DLD1 (cell line): ENCODE results near the gene KBTBD13.
"Not testable (repeated sequence)": the region's sequence is repeated elsewhere in the genome, so short reads cannot be mapped to it uniquely, and the experiment has no call there.

Experiments used
- in situ Hi-C: cut with HindIII; loops from 2 replicates; pipeline ENCODE4 v1.10.0; 2017; ENCODE audit warnings: low sequenced_read_pairs

KBTBD13 gene

DNA sequence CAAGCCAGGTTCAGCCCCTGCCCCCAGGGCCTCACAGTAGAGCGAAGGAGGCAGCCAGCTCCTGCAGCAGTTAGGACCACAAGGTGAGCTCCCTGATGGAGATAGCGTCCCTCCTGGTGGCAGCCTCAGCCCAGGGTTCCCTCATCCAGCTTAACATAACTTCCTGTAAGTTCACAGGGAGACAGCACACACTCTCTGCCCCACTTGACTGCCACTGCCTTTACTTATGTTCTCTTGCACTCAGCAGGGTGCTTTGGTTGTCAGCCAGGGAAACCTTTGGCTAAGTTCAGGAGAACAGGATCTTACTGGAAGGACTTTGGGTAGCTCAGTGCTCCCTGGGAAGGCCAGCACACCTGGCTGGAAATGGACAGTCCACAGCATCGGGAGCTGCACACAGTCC is 10.9 kb downstream of the KBTBD13 start:
- in situ Hi-C loops = no loop called here

DNA sequence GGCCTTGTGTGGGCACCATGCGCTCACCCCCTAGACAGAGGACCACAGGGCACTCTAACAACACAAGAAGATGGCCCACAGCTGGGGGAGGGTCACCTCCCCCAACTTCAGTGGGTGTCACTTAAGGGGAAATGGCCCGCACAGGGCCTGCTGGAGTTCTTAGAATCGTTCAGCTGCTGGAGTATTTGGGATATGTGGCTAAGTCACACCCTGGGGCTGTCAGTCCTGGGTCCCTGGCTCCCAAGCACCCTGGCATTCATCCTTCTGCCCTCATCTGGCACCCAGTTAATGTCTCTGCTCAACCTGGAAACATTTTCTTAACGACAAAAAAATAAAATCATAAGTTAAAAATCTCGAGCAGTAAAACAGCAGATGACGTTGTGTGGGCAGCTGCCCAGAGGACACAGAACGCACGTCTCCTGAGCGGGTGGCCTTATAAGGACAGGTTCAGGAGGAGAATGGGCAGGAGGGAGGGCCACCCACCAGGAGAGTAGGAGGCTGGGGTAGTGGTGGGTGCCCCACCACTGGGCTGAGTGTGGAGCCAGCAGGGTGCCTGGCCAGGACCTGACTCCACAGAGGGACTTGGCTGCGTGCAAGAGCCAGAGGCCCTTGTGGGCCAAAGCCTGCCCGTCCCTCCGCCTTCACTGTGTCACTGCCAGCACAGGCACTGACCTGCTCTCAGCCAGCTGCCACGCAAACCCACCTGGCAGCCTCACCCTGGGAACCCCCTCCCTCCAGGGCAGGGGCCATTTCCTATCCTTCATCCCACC is 11.5 kb downstream of the KBTBD13 start:
- in situ Hi-C loops = no loop called here

DNA sequence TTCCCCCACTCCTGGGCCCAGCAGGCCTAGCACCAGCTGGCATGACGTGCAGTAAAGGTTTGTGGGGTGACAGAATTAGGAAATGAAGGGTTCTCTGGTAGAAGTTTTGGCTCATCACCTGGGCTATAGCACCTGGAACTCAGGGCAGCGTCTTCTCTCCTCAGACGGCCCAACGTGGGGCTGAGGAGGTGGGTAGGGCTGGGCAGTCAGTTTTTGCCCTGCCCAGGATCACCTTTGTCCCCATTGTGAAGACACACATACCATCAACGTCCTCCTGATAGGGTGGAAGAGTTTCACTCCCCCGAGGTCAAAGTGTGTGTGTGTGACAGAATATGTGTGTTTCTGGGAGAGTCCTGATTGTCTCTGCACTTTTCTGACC is 12.1 kb downstream of the KBTBD13 start:
- in situ Hi-C loops = no loop called here

GRCh38 chr15:65089206-65089824 is 12.8 kb downstream of the KBTBD13 start:
- in situ Hi-C loops = no loop called here

DNA sequence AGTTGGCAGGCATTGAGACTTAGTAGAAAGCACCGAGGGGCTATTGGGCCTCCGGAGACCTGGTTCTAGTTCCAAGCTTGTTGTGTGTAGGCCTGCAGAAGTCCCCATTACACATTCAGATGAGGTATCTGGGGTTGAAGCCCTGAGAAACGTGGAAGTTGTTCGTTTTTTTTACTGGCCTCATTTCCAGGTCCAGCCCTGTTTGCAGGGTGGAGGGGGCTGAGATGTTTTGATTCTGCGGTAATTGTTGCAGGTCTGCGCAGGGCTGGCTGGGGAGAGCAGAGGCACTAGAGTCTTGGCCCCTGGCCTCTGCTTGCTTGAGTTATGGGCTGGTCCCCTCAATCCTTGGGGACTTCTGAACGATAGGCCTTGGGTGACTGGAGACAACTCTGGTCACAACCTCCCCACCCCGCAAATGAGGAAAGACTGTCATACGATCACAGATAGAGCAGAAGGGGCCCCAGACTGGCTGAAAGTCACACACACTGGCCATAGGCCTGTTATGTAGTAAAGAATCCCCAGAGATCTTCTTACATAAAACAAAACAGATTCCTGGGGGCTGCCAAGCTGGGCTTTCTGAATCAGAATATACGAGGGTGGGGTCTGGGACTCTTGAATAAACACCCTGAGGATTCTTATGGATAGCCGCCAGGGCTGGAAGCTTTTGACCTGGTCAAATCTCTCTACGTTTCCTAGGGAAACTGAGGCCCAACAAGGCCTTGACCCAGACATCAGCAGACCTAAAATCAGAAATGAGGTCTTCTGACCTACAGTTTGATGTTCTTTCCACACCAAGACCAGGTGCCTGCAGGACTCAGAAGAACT is 15.6 kb downstream of the KBTBD13 start:
- in situ Hi-C loops = no loop called here

DNA sequence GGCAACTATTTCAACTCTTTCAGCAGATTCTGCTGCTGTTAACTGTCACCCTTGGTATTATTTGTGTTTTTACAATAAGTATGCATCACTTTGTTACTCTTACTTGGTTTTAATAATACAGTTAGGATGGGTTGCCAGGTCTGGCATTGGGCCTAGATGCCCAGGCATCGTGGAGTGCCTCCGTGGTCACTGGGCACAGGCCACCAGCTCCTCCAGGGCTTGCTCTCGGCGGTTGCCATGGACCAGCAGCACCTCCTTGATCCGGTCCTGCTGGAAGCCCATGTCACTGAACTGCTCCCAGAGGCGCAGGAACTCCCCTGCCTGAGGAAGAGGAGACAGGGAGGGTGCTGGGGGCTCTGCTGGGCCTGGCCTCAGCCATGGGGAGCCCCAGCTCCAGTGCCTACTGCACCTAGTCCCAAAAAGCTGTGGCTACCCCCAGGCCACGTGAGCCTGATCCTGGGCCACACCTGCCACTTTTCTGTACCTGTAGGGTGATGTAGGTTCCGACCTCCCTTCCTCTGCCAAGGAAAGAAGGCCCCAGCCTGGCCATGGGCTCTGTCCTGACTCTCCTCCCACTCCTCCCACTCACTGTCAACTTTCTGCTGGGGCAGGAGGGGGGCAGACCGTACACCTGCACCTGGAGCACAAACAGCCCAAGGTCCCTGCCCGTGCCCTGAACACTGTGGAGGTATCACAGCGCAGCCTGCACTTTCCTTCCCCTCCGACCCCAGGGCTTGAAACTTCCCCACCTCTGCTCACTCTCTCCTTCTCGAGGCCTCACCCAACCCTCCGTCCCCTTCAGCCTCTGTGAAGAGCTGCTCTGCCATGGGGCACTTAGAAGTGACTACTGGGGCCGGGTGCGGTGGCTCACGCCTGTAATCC is 16.6 kb downstream of the KBTBD13 start:
- in situ Hi-C loops = no loop called here

- in situ Hi-C loops = not testable (repeated sequence)
These were observed 17.2 kb downstream of the KBTBD13 start for GRCh38 chr15:65093793-65094170.

GRCh38 chr15:65094294-65094995 is 17.9 kb downstream of the KBTBD13 start:
- in situ Hi-C loops = no loop called here

DNA sequence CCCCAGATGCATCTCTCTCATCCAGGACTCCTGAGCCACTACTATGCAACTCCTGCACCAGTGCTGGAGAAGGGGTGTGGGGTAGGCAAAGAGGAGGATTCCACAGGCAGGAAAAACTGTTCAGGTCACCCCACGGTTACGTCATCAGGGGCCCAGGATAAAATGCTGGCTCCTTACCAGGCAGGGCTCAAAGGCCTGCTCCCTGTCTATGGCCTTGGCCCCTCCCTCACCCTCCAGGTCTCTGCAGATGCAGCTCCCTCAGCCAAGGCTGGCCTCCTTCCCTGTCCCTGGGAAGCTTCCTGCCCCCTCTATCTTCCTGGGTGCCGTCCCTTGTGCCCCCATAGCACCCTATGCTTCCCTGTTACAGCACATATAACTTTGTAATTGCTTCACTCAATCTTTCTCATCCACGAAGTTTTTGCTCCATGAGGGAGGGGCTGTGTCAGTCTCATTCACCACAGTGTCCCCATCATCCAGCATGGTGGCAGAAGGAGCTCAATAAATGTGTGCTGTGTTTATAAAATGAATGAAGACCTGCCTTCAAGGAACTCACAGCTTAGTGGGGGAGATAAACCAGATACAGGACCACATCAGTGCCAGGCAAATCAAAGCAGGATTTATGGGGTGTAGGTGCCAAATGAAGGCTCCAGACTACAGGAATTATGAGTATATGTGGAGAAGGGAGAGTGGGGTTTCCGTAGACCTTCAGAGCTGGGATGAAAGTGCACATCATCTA is 18.6 kb downstream of the KBTBD13 start:
- in situ Hi-C loops = no loop called here

GRCh38 chr15:65095747-65096104 is 19.2 kb downstream of the KBTBD13 start:
- in situ Hi-C loops = no loop called here

GRCh38 chr15:65096481-65097385 is 20.2 kb downstream of the KBTBD13 start:
- in situ Hi-C loops = no loop called here

- in situ Hi-C loops = no loop called here
These were observed 21.2 kb downstream of the KBTBD13 start for GRCh38 chr15:65097651-65098263.

- in situ Hi-C loops = no loop called here
These were observed 22.8 kb downstream of the KBTBD13 start for GRCh38 chr15:65099336-65099735.

DNA sequence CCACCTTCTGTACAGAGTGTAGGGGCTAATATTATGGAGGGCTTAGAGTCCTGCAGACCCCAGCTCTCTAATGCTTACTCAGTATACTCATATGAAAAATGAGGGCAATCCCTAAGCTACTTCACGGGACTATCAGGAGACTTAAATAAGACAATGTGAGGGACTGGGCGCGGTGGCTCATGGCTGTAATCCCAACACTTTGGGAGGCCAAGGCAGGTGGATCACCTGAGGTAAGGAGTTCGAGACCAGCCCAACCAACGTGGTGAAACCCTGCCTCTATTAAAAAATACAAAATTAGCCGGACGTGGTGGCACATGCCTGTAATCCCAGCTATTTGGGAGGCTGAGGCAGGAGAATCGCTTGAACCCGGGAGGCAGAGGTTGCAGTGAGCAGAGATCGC is 23.3 kb downstream of the KBTBD13 start:
- in situ Hi-C loops = not testable (repeated sequence)

- in situ Hi-C loops = no loop called here
These were observed 23.9 kb downstream of the KBTBD13 start for GRCh38 chr15:65100442-65100841.

DNA sequence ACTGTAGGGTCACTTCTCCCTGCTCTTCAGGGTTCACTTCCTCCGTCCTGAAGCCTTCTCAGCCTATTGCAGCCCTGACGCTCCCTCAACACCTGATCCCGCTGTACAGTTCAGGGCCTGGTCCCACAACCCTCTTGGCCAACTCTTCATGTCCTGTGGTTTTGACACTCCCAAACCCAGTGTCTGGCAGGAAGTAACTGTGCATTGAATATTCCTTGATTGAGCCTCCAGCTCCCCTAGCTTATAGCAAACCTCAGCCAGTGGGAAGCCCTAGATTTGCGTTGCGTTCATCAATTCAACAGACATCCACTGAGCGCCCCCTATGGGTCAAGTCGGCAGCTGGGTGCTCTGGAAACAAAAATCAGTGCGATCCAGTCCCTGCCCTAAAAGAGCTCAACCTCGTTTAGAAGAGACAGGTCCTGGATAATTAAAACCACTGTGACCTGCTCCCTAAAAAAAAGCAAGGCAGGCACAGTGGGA is 24.9 kb downstream of the KBTBD13 start:
- in situ Hi-C loops = no loop called here

DNA sequence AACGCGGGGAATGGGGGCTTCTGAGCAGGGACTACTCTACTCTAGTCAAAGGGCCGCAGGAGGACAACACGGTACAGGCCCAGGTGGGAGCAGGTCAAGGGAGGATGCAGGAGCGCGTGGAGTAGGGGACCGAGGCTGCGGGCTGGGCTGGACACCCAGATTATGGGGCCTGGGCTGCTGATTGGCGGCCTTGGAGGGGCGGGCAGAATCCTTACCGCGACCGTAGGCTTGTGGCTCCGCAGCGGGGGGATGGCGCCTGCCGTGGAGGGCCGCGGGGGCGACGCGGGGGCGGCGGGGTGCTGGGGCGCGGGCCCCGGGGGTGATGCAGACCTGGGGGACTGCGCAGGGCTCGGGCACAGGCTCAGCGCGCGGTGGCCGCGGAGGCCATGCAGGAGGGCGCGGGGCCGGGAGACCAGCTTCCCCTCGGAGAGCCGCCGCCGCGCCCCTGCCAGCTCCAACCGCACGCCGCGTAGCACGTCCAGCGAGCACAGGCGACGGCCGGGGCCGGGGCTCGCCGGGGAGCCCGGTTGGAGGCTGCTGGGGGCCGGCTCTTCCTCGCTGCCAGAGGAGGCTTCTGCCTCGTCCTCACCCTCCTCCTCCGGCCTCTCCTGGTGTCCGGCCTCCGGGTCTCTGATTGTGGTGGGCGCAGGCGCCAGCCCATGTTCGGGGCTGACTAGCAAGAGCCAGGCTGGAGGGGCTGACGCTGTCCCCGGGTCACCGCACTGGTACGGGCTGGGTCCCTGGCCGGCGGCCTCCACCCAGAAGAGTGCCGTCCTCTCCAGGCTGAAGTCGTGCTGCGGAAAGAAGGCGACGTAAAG is 25.6 kb downstream of the KBTBD13 start:
- in situ Hi-C loops = no loop called here
